ENCODE results near the gene ARL8A.
"Not testable (repeated sequence)": the region's sequence is repeated elsewhere in the genome, so short reads cannot be mapped to it uniquely, and the experiment has no call there.

ARL8A gene

DNA sequence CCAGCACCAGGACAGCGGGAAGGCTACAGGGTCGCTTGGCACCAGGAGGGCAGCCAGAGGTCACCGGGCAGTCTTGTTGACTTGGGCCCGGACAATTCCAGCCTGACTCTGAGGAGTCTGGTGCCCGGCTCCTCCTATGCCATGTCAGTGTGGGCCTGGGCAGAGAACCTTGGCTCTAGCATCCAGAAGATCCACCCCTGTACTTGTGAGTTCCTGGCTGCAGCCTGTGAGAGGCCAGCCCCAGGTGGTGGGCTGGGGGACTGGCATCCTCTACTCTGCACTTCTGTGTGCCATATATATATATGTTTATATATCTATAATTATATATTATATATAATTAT is 27.4 kb upstream of the ARL8A start:
- Histone ChIP-seq H3K27me3 (ENCODE audit: control insufficient read depth, insufficient read depth, low read length) (no peaks in the 10 kb centered on the region), H3K4me1 (ENCODE audit: control insufficient read depth, insufficient read depth, low read length) (no peaks in the 10 kb centered on the region; the same call in 1 of the 2 replicates), H3K27ac (ENCODE audit: low read length) (no peak overlapping the region), H3K9me3 (ENCODE audit: control insufficient read depth, insufficient read depth, low read length) (no peaks in the 10 kb centered on the region), H3K36me3 (ENCODE audit: control insufficient read depth, insufficient read depth, low read length) (peaks cover 3% of the 10 kb centered on the region; the same call in 1 of the 2 replicates), H3K4me3 (ENCODE audit: low read length) (no peak overlapping the region)
- no CpG with 5 or more reads among the region's 5 CpGs for WGBS (ENCODE audit: insufficient coverage, insufficient read length)
- DNase-seq (ENCODE audit: low read depth, low spot score) = no peak

DNA sequence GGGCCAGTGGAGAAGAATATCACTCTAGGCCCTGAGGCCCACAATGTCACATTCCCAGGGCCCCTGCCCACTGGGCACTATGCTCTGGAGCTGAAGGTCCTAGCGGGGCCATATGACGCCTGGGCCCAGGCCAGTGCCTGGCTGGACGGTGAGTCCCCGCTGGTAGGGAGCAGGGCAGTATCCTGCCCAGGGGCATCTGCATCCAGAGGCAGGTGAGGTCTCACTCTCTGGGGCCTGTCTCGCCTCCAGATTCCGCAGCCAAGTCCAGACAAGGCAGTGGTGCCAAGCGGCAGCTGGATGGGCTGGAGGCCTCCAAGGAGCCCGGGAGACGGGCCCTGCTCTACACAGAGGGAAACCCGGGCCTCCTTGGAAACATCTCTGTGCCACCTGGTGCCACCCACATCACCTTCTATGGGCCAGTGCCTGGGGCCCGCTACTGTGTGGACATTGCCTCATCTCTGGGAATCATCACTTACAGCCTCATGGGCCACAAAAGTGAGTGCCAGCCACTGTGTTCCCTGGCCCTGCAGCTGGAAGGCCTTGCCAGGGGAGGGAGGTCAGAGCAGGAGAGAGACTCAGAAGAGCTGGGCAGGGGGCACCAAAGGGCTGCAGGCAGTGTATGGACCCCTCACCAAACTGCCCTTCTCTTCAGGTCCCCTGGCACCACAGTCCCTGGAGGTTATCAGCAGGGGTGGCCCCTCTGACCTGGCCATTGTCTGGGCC is 26.9 kb upstream of the ARL8A start:
- no CpG with 5 or more reads among the region's 11 CpGs for WGBS (ENCODE audit: insufficient coverage, insufficient read length)
- H3K36me3 ChIP-seq (ENCODE audit: control insufficient read depth, insufficient read depth, low read length) = peaks cover 3% of the 10 kb centered on the region; the same call in 1 of the 2 replicates
- H3K9me3 ChIP-seq (ENCODE audit: control insufficient read depth, insufficient read depth, low read length) = no peaks in the 10 kb centered on the region

GRCh38 chr1:202170726-202171125 is 26.2 kb upstream of the ARL8A start:
- no peaks in the 10 kb centered on the region for H3K9me3 ChIP-seq (ENCODE audit: control insufficient read depth, insufficient read depth, low read length)
- H3K36me3 ChIP-seq (ENCODE audit: control insufficient read depth, insufficient read depth, low read length) = peaks cover 3% of the 10 kb centered on the region; the same call in 1 of the 2 replicates
- no peaks in the 10 kb centered on the region for H3K27me3 ChIP-seq (ENCODE audit: control insufficient read depth, insufficient read depth, low read length)
- H3K4me1 ChIP-seq (ENCODE audit: control insufficient read depth, insufficient read depth, low read length) = no peaks in the 10 kb centered on the region; the same call in none of the 2 replicates
- WGBS (ENCODE audit: insufficient coverage, insufficient read length) = no CpG with 5 or more reads among the region's 6 CpGs
- H3K27ac ChIP-seq (ENCODE audit: low read length) = no peak overlapping the region
- no peak overlapping the region for H3K4me3 ChIP-seq (ENCODE audit: low read length)
- no peak for DNase-seq (ENCODE audit: low read depth, low spot score)

More for the DNA sequence above, 26.9 kb upstream of the ARL8A start:
- Histone ChIP-seq H3K4me1 (ENCODE audit: control insufficient read depth, insufficient read depth, low read length) (no peaks in the 10 kb centered on the region; the same call in 1 of the 2 replicates), H3K27ac (ENCODE audit: low read length) (no peak overlapping the region), H3K4me3 (ENCODE audit: low read length) (no peak overlapping the region), H3K27me3 (ENCODE audit: control insufficient read depth, insufficient read depth, low read length) (no peaks in the 10 kb centered on the region)
- DNase-seq (ENCODE audit: low read depth, low spot score) = no peak

DNA sequence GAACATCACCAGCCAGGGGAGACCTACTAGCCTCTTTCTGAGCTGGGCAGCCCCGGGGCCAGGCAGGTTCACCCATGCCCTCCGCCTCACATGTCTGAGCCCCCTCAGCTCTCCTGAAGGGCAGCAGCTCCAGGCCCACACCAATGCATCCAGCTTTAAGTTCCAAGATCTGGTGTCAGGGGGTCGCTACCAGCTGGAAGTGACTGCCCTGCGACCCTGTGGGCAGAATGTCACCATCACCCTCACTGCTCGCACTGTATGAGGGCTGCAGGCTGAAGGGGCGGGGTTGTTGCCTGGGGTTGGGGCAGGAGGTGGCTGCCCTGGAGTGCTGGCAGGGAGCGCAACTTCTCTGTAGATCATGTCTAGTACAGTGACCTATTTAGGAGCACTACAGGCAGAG is 24.3 kb upstream of the ARL8A start:
- peaks cover 3% of the 10 kb centered on the region; the same call in 1 of the 2 replicates for H3K36me3 ChIP-seq (ENCODE audit: control insufficient read depth, insufficient read depth, low read length)
- no peaks in the 10 kb centered on the region; the same call in none of the 2 replicates for H3K4me1 ChIP-seq (ENCODE audit: control insufficient read depth, insufficient read depth, low read length)
- no peak overlapping the region for H3K27ac ChIP-seq (ENCODE audit: low read length)
- no peaks in the 10 kb centered on the region for H3K27me3 ChIP-seq (ENCODE audit: control insufficient read depth, insufficient read depth, low read length)
- no peak for DNase-seq (ENCODE audit: low read depth, low spot score)
- no CpG with 5 or more reads among the region's 7 CpGs for WGBS (ENCODE audit: insufficient coverage, insufficient read length)
- no peaks in the 10 kb centered on the region for H3K9me3 ChIP-seq (ENCODE audit: control insufficient read depth, insufficient read depth, low read length)
- no peak overlapping the region for H3K4me3 ChIP-seq (ENCODE audit: low read length)

GRCh38 chr1:202167708-202168415 is 23.3 kb upstream of the ARL8A start:
- Histone ChIP-seq H3K36me3 (ENCODE audit: control insufficient read depth, insufficient read depth, low read length) (peaks cover 3% of the 10 kb centered on the region; the same call in 1 of the 2 replicates), H3K27me3 (ENCODE audit: control insufficient read depth, insufficient read depth, low read length) (no peaks in the 10 kb centered on the region), H3K4me1 (ENCODE audit: control insufficient read depth, insufficient read depth, low read length) (peaks cover 3% of the 10 kb centered on the region), H3K4me3 (ENCODE audit: low read length) (no peak overlapping the region), H3K9me3 (ENCODE audit: control insufficient read depth, insufficient read depth, low read length) (no peaks in the 10 kb centered on the region), H3K27ac (ENCODE audit: low read length) (no peak overlapping the region)
- WGBS (ENCODE audit: insufficient coverage, insufficient read length) = no CpG with 5 or more reads among the region's 18 CpGs
- no peak for DNase-seq (ENCODE audit: low read depth, low spot score)

- not testable (repeated sequence) for H3K4me3 ChIP-seq (ENCODE audit: low read length); DNase-seq (ENCODE audit: low read depth, low spot score); H3K27me3 ChIP-seq (ENCODE audit: control insufficient read depth, insufficient read depth, low read length); H3K4me1 ChIP-seq (ENCODE audit: control insufficient read depth, insufficient read depth, low read length); H3K27ac ChIP-seq (ENCODE audit: low read length); H3K9me3 ChIP-seq (ENCODE audit: control insufficient read depth, insufficient read depth, low read length); H3K36me3 ChIP-seq (ENCODE audit: control insufficient read depth, insufficient read depth, low read length)
- no CpG with 5 or more reads among the region's 13 CpGs for WGBS (ENCODE audit: insufficient coverage, insufficient read length)
Measured at GRCh38 chr1:202167054-202167453, 22.5 kb upstream of the ARL8A start.

- no peak overlapping the region for H3K27ac ChIP-seq (ENCODE audit: low read length)
- H3K4me3 ChIP-seq (ENCODE audit: low read length) = no peak overlapping the region
- WGBS (ENCODE audit: insufficient coverage, insufficient read length) = no CpG with 5 or more reads among the region's 9 CpGs
- no peaks in the 10 kb centered on the region for H3K27me3 ChIP-seq (ENCODE audit: control insufficient read depth, insufficient read depth, low read length)
- no peaks in the 10 kb centered on the region for H3K9me3 ChIP-seq (ENCODE audit: control insufficient read depth, insufficient read depth, low read length)
- no peaks in the 10 kb centered on the region; the same call in 1 of the 2 replicates for H3K36me3 ChIP-seq (ENCODE audit: control insufficient read depth, insufficient read depth, low read length)
- DNase-seq (ENCODE audit: low read depth, low spot score) = no peak
- peaks cover 5% of the 10 kb centered on the region for H3K4me1 ChIP-seq (ENCODE audit: control insufficient read depth, insufficient read depth, low read length)
Measured at GRCh38 chr1:202165942-202166843, 21.7 kb upstream of the ARL8A start.

DNA sequence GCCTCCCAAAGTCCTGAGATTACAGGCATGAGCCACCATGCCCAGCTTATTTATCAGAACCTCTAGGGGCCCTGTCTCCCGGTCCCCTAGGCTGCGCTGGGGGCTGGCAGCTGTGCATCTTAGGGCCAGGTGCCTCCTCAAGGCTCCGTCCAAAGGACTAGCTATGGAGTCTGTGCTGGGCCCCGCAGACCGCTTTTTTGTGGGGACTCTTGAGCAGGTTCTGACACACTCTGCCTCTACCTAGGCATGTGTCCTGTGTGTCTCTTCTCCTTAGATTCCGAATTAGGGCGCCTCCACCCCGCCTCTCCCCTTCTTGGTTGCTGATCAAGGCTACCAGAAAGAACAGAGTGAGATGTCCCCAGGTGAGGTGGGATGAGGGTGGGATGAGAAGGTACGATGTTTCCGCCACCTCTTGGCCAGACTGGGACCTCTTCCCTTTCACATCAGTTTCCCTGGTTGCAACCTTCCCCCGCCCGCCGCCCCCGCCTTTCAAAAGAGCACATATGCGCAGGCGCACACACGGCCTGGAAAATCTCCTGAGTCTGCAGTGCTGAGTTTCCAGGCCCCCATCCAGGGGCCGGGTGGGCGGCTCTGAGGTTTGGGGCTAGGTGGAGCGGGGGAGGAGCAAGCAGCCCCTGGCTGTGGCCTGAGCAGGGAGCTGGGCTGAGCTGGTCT is 20.9 kb upstream of the ARL8A start:
- no peaks in the 10 kb centered on the region for H3K27me3 ChIP-seq (ENCODE audit: control insufficient read depth, insufficient read depth, low read length)
- no peak overlapping the region for H3K27ac ChIP-seq (ENCODE audit: low read length)
- WGBS (ENCODE audit: insufficient coverage, insufficient read length) = no CpG with 5 or more reads among the region's 20 CpGs
- peaks cover 5% of the 10 kb centered on the region for H3K4me1 ChIP-seq (ENCODE audit: control insufficient read depth, insufficient read depth, low read length)
- no peak overlapping the region for H3K4me3 ChIP-seq (ENCODE audit: low read length)
- H3K9me3 ChIP-seq (ENCODE audit: control insufficient read depth, insufficient read depth, low read length) = no peaks in the 10 kb centered on the region
- no peak for DNase-seq (ENCODE audit: low read depth, low spot score)
- H3K36me3 ChIP-seq (ENCODE audit: control insufficient read depth, insufficient read depth, low read length) = no peaks in the 10 kb centered on the region; the same call in 1 of the 2 replicates

DNA sequence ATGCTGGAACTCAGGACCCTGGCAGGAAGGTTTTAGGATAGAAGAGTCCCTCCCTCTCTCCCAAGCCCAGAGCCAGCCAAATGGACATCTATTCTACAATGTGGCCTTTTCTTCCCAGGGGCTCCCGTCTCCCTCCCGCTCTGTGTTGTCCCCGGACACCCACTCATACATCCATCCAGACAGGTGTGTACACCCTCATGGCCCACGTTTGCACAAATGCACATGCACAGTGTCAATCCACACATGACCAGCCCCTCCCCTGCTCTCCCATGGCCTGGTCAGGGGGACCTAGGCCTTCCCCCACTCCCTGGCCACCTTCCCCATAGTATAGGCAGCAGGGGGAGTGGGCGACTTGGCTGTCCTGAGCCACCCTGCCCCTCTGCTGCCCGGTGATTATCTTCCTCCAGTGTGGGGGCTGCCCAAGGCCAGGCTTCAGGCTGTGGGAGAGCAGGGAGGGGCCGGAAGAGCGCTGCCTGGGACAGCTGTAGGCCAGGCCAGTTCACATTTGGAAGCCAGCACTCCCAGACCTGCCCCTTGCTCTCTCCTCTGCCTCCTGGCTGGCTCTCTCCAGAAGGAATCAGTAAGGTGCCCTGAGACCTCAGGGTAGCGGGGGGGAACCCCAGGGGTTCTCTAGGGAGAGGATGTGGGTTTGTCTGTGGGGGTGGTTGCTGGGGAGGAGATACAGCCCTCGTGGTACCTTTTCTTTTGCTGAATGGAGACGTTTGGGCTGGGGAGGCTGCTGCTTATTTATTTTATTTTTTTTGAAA is 19.9 kb upstream of the ARL8A start:
- WGBS (ENCODE audit: insufficient coverage, insufficient read length) = no CpG with 5 or more reads among the region's 11 CpGs
- Histone ChIP-seq H3K4me1 (ENCODE audit: control insufficient read depth, insufficient read depth, low read length) (peaks cover 6% of the 10 kb centered on the region), H3K4me3 (ENCODE audit: low read length) (no peak overlapping the region), H3K36me3 (ENCODE audit: control insufficient read depth, insufficient read depth, low read length) (no peaks in the 10 kb centered on the region; the same call in 1 of the 2 replicates), H3K9me3 (ENCODE audit: control insufficient read depth, insufficient read depth, low read length) (no peaks in the 10 kb centered on the region), H3K27ac (ENCODE audit: low read length) (no peak overlapping the region), H3K27me3 (ENCODE audit: control insufficient read depth, insufficient read depth, low read length) (no peaks in the 10 kb centered on the region)
- no peak for DNase-seq (ENCODE audit: low read depth, low spot score)
